AG09309 (cell line): Measurements from ENCODE around the gene C1QTNF3.
A peak's percentile ranks its signal among the peaks of the same experiment; 100 is the strongest.

Experiments used
- DNase-seq: peaks from one replicate; pipeline ENCODE4 v3.0.0-alpha.2; 2010; ENCODE audit warnings: low read depth
- H3K4me3 ChIP-seq: 2 replicates; pipeline ENCODE4 v1.5.1; 2011; ENCODE audit warnings: mild to moderate bottlenecking, low read depth, low read length, moderate library complexity; ENCODE audit not compliant: control insufficient read depth
- TF ChIP-seq, protein P1 (sequence below): IDR thresholded peaks from 2 replicates; pipeline ENCODE4 v1.5.1; 2011; ENCODE audit warnings: mild to moderate bottlenecking, low read depth, low read length, inconsistent platforms; ENCODE audit not compliant: insufficient read depth, control insufficient read depth; ENCODE audit errors: missing control alignments

C1QTNF3 gene

DNA sequence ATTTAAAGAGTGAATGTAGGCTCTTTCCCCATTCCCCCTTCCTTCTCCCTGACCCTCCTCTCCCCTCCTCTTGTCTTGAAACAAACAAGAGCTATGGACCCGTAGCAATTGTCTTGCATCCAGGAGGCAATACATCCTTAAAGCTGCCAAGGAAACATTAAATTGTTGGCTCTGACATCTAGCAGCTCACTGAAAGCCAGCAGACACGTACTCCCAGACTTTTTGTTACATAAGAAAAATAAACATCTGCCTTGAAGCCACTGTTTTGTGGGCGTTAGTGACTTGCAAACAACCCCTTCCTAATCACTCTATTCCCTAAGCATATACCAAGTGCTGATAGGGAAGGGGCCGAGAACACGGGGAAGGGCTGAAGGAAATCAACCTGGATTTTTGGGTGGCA, 67.2 kb downstream of the C1QTNF3 start:
- no peak for DNase-seq
- TF ChIP-seq, protein P1, sequence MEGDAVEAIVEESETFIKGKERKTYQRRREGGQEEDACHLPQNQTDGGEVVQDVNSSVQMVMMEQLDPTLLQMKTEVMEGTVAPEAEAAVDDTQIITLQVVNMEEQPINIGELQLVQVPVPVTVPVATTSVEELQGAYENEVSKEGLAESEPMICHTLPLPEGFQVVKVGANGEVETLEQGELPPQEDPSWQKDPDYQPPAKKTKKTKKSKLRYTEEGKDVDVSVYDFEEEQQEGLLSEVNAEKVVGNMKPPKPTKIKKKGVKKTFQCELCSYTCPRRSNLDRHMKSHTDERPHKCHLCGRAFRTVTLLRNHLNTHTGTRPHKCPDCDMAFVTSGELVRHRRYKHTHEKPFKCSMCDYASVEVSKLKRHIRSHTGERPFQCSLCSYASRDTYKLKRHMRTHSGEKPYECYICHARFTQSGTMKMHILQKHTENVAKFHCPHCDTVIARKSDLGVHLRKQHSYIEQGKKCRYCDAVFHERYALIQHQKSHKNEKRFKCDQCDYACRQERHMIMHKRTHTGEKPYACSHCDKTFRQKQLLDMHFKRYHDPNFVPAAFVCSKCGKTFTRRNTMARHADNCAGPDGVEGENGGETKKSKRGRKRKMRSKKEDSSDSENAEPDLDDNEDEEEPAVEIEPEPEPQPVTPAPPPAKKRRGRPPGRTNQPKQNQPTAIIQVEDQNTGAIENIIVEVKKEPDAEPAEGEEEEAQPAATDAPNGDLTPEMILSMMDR: no peak
- H3K4me3 ChIP-seq: no peak overlapping the region

DNA sequence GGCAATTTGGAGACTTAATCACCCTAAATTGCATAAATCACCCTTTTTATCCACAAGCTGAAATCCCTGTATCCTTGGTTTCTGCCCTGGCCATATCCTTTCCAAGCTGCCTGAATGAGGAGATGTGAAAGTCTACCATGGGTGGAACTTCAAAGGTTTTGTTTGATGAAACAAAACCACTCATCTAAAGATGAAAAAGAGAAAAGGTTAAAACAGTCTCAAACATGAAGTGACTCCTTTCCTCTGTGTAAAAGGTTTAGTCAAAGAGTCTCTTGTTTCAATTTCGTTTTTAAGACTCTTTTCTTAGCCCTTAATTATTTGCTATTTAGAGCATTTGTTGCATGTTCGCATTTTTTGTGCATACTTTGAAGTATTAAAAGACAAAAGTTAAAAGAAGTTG, 69.7 kb downstream of the C1QTNF3 start:
- H3K4me3 ChIP-seq: no peak overlapping the region
- DNase-seq: no peak
- TF ChIP-seq, protein P1: no peak

DNA sequence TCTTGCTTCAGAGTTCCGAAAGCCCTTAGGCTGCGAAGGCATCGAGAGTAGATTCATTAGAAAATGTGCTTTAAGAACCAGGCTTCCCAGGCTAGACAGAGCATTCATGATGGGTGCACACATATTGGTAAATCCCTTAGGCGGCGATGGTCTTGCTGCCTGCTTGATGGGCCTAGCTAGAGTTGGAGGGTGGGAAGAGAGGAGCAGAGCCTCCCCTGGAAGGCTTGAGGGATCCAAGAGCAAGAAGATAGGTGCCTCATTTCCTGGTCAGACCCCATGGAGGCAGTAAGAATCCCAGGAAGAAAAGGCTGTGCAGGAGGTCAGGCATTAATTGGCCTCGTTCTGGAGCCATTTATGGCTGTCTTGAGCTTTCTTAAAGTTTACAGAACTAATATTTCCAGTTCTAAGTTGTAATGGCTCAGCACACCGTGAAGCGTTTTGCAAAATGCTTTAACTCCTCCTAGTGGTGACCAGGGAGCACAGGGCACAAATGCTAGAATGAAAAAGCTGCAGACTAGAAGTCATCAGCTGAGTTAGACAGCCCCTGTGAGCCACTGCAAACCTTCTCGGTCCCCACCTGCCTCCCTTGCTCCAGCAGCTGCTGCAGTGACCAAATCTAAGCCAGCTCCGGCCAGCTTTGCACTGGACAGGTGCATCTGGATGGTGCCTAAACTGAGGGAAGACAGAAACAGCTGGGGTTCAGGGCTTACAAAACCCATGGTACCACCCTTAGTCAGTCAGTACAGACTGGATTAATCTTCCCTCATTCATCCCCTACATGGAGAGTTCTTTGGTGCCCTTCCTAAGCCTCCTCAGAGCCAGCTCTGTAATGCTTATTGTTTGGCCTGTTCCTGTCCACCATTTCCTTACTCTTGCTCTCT, 73.2 kb downstream of the C1QTNF3 start:
- H3K4me3 ChIP-seq: no peak overlapping the region
- DNase-seq: no peak
- TF ChIP-seq, protein P1: peak; percentile 89

DNA sequence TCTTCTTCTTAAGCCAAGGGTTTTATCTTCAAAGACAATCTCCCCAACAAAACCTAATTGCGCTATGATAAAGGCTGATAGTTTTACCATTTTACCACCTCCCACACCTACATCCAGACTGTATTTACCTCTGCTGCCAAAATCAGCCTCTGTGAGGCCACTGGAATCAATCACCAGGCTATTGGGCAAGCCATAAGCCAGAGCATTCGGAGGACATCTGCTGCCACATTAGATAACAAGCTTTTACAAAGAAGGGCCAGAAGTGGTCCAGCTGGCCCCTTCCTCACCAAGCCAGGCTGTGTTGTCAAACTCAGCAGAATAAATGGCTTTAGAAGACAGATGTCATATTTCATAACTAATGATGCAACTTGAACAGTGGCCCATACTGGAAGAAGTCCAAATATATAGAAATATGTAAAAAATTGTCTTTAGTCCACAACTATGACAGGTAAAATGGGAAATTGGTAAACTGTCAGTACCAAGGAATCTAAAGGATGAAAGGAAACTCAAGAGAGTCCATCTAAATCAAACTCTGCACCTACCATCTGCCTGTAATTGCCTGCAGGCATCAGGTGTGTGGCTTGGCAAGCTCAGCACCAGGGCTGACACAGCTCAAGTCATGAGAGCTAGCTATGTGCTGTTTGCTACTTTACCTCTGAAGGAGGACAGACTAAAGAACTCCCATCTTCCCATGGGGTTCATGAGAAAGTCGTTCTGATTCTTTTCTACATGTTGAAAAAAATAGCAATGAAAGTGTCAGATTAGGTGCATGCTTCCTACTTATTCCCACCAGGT, 74.6 kb downstream of the C1QTNF3 start:
- H3K4me3 ChIP-seq: no peak overlapping the region
- no peak for DNase-seq
- TF ChIP-seq, protein P1: no peak
